Brain microvascular endothelial cell (primary cell): ENCODE measurements around the gene CPOX.

Experiments used
- DNase-seq: peaks from one replicate; pipeline ENCODE4 v3.0.0-alpha.2; 2020
- H3K27ac ChIP-seq: fragments of 250-450 bp; sonication (Bioruptor Pico); 2 replicates; pipeline ENCODE4 v1.5.1; 2020; ENCODE audit warnings: mild to moderate bottlenecking, moderate library complexity
- H3K27me3 ChIP-seq: fragments of 250-450 bp; sonication (Bioruptor Pico); replicated peaks from 2 replicates; pipeline ENCODE4 v1.5.1; 2020; ENCODE audit warnings: mild to moderate bottlenecking
- H3K36me3 ChIP-seq: fragments of 250-450 bp; sonication (Bioruptor Pico); replicated peaks from 2 replicates; pipeline ENCODE4 v1.5.1; 2020; ENCODE audit warnings: mild to moderate bottlenecking
- H3K4me3 ChIP-seq: 2 replicates; pipeline ENCODE4 v1.5.1; 2011; ENCODE audit warnings: low read depth, mild to moderate bottlenecking, control low read depth, low read length, moderate library complexity
- CTCF ChIP-seq: IDR thresholded peaks from 2 replicates; pipeline ENCODE4 v1.5.1; 2011; ENCODE audit warnings: low read depth, mild to moderate bottlenecking, moderate library complexity, low read length, control low read depth, inconsistent platforms; ENCODE audit errors: missing control alignments
- in situ Hi-C: cut with HindIII; loops from 2 replicates; pipeline ENCODE4 v1.10.0; 2017; ENCODE audit warnings: low sequenced_read_pairs, low pct_ligation_motif_present

CPOX gene

GRCh38 chr3:98553753-98554152 is 39.7 kb downstream of the CPOX start:
- peaks cover 2% of the 10 kb centered on the region for H3K27me3 ChIP-seq
- no peak for DNase-seq
- no peak overlapping the region for H3K27ac ChIP-seq

DNA sequence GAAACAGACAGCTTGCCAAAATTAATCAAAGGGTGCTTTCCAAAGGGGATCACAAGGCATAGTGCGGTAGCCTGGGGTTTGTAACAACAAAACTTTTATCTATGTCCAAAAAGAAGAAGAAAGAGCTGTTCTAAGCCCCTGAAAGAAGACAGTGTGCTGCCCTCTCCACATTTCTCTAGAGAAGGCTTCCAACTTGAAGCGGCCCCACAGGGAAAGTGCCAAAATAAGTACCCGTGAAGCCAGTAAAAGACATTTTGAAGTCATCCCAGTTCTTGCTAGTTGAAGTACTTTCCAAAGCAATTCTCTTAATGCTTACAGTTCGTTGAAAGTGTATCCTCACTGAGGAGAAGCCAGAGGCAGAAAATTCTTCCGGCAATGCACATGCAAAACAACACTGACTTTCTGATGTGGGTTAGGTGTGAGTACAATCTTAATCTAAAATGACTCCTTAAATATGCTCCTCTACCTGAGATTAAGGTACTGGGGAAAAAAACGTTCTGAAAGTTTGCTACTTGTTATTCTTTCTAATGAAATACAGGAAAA is 40.3 kb downstream of the CPOX start:
- Histone ChIP-seq H3K27ac (no peak overlapping the region), H3K36me3 (no peaks in the 10 kb centered on the region), H3K4me3 (no peak overlapping the region), H3K27me3 (peaks cover 2% of the 10 kb centered on the region)
- DNase-seq: no peak
- in situ Hi-C loops: no loop called here
- TF ChIP-seq CTCF: no peak

More at GRCh38 chr3:98553753-98554152, 39.7 kb downstream of the CPOX start:
- Histone ChIP-seq H3K36me3 (no peaks in the 10 kb centered on the region), H3K4me3 (no peak overlapping the region)
- in situ Hi-C loops: no loop called here
- TF ChIP-seq CTCF: no peak

DNA sequence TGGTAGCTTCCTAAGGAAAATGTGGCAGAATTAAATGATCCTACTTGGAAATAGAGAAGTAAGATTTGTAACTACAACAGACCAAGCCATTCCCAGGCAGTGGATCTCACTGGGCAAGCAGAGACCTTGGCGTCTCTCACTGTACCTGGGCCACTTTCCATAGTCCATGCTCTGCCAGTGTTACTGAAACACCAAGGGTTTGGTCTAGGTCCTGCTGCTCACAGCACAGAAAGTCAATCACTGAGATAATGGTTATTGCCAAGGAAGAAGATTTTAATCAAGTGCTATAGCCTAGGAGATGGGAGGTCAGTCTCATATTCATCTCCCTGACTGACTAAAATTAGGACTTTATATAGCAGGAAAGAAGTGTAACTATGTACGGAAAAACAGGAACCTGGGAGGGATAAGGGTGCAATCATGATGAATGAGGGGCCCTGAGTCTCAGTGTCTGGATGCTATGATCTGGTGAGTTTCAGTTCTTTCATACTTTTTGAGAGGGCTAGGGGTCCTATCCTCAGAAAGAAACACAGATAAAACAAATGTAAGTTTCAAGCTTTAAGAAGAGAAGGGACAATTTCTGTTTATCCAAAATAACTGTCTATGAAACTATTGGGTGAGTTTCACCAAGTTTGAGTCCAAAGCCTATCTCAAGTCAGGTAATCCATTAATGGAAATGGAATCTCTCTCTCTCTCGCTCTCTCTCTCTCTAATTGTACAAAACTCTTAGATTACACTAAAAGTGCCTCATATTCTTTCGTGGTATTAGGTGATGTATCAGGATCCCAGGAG is 41.0 kb downstream of the CPOX start:
- no peak for TF ChIP-seq CTCF
- DNase-seq: no peak
- in situ Hi-C loops: no loop called here
- H3K36me3 ChIP-seq: no peaks in the 10 kb centered on the region
- H3K27ac ChIP-seq: no peak overlapping the region
- no peak overlapping the region for H3K4me3 ChIP-seq
- H3K27me3 ChIP-seq: peaks cover 2% of the 10 kb centered on the region

DNA sequence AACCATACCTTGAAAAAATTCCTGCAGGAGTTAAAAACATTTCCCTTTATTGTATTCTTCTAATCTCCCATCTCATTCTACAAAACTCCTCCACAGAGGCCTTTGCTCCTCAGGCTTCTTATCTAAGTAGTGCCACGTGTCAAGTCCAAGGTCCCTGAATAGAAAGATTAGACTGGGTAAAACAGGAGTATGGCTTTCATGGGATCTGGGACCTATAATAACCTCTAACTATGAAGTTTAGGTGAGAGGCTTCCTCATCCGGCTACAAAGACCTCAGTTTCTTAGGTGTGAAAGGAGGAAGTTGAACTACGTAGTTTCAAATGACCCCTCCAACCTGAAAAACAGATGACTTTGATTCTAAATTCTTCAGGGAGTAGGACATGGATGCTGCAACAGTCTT is 41.7 kb downstream of the CPOX start:
- Histone ChIP-seq H3K36me3 (no peaks in the 10 kb centered on the region), H3K4me3 (no peak overlapping the region), H3K27ac (no peak overlapping the region), H3K27me3 (peaks cover 2% of the 10 kb centered on the region)
- no peak for DNase-seq
- in situ Hi-C loops: no loop called here
- no peak for TF ChIP-seq CTCF

- H3K27ac ChIP-seq: no peak overlapping the region
- TF ChIP-seq CTCF: no peak
- peaks cover 2% of the 10 kb centered on the region for H3K27me3 ChIP-seq
- no peak overlapping the region for H3K4me3 ChIP-seq
- H3K36me3 ChIP-seq: no peaks in the 10 kb centered on the region
- no peak for DNase-seq
- in situ Hi-C loops: no loop called here
Observed at GRCh38 chr3:98551236-98551635, 42.2 kb downstream of the CPOX start.
